ENCODE data around the gene JMJD8.

GRCh38 chr16:633336-634050 is 50.6 kb downstream of the JMJD8 start:
- TF ChIP-seq POLR2AphosphoS5 (IDR thresholded peaks at IDR 0.05) = no peak
- no peak for TF ChIP-seq POLR2A (IDR thresholded peaks at IDR 0.05)
- TF ChIP-seq CTCF (IDR thresholded peaks at IDR 0.05 in 8 of 11, conservative IDR thresholded peaks at IDR 0.05 in 3 of 11) = no peak

Measured in spleen (tissue), 7 donors.